Measurements from ENCODE around the gene TMEM143.
"Not testable (repeated sequence)": the region's sequence is repeated elsewhere in the genome, so short reads cannot be mapped to it uniquely, and the experiment has no call there.

TMEM143 gene

DNA sequence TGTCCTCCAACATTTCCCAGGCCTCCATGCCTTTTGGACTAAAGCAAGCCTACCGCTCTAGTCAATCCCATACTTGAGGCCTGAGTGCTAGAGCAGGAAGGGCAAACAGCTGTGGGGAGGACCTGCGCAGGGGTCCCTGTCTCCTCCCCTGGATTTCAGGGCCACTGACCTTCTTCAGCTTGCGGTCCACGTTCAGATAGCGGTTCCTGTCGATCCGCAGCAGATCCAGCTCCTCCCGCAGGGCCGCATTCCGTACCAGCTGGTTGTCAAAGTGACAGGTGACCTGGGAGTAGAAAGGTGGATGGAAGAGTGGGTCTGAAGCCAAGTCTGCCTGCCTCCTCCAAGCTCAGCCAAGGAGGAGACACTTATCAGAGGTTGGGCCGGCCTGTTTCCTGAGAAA lies 52.4 kb downstream of the TMEM143 start:
- ChIA-PET POLR2A (ENCODE audit: low non-redundant PET) (no interaction called here), CTCF (no interaction called here)
- no peak overlapping the region for H3K27ac ChIP-seq
- DNase-seq (ENCODE audit: low spot score), result no peak
- no peak for TF ChIP-seq CTCF (conservative IDR thresholded peaks at IDR 0.05; ENCODE audit: low read depth)

GRCh38 chr19:48310227-48310626 lies 53.5 kb downstream of the TMEM143 start:
- TF ChIP-seq CTCF (conservative IDR thresholded peaks at IDR 0.05; ENCODE audit: low read depth), result no peak
- ChIA-PET CTCF (no interaction called here), POLR2A (ENCODE audit: low non-redundant PET) (no interaction called here)

GRCh38 chr19:48309731-48310130 lies 54.0 kb downstream of the TMEM143 start:
- DNase-seq (ENCODE audit: low spot score); POLR2A ChIA-PET (ENCODE audit: low non-redundant PET); H3K27ac ChIP-seq: not testable (repeated sequence)
- CTCF ChIA-PET, result interaction anchor here (0.6 kb wide), 1 partner anchor 43 kb away, joined by 4 read pairs; no protein-coding TSS in a partner anchor

More at GRCh38 chr19:48310227-48310626, 53.5 kb downstream of the TMEM143 start:
- no peak for DNase-seq (ENCODE audit: low spot score)
- H3K27ac ChIP-seq, result no peak overlapping the region

GRCh38 chr19:48308631-48309586 lies 54.8 kb downstream of the TMEM143 start:
- ChIA-PET CTCF (interaction anchor here (0.6 kb wide), 1 partner anchor 42 kb away, joined by 4 read pairs; no protein-coding TSS in a partner anchor), POLR2A (ENCODE audit: low non-redundant PET) (no interaction called here)
- DNase-seq (ENCODE audit: low spot score), result no peak
- H3K27ac ChIP-seq, result peak overlapping the region; percentile 63
- TF ChIP-seq CTCF (conservative IDR thresholded peaks at IDR 0.05; ENCODE audit: low read depth), result no peak

- ChIA-PET POLR2A (ENCODE audit: low non-redundant PET) (no interaction called here), CTCF (no interaction called here)
- H3K27ac ChIP-seq, result no peak overlapping the region
- DNase-seq (ENCODE audit: low spot score), result no peak
- no peak for TF ChIP-seq CTCF (conservative IDR thresholded peaks at IDR 0.05; ENCODE audit: low read depth)
Observed at GRCh38 chr19:48303866-48304265, 59.9 kb downstream of the TMEM143 start.

DNA sequence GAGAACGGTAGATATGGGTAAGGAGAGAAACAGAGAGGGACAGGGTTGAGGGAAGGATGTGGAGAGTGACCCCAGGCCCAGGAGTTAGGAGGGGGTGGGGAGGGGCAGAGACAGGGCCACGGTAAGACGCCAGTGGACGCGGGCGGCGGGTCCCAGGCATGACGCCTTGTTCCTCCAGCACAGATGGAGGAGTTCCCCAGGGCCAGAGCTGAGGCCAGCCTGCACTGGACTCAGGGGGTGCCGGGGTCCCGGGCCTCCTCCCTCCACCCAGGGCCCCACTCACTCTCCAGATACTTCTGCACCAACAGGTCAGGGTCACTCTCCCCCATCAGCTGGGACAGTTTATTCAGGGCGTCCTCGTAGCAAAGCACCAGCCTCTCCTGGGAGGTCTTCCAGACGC lies 60.4 kb downstream of the TMEM143 start:
- CTCF ChIA-PET, result no interaction called here
- no peak for DNase-seq (ENCODE audit: low spot score)
- H3K27ac ChIP-seq, result no peak overlapping the region
- TF ChIP-seq CTCF (conservative IDR thresholded peaks at IDR 0.05; ENCODE audit: low read depth), result no peak
- POLR2A ChIA-PET (ENCODE audit: low non-redundant PET), result no interaction called here

DNA sequence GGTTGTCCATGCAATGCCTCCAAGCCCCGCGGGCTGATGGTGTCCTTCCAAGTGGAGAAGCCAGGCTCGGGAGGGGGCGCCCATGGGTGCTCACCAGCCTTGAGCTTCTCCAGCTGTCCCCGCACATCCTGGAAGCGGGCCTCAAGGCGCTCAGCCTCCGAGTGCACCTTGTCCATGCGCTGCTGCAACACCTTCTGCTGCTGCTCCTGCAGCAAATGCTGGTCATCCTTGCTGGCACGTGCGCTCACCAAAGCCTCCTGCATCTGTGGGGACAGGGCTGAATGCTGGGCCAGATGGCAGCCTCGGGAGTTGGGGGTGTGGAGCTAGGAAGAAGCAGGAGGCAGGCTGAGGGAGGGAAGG lies 61.2 kb downstream of the TMEM143 start:
- POLR2A ChIA-PET (ENCODE audit: low non-redundant PET), result no interaction called here
- CTCF ChIA-PET, result no interaction called here
- no peak for DNase-seq (ENCODE audit: low spot score)
- no peak for TF ChIP-seq CTCF (conservative IDR thresholded peaks at IDR 0.05; ENCODE audit: low read depth)
- no peak overlapping the region for H3K27ac ChIP-seq

Data from RWPE1 (cell line).